GM12878 (cell line): Measurements from ENCODE around the gene TUB. TPM values are rescaled to one million over a fixed set of nuclear protein-coding genes. Genes with fewer than 3 reads are reported as not detected.

Experiments used
- ATAC-seq: fragments of 200-7000 bp; cut with Tn5 transposase; 3 replicates; pipeline ENCODE4 v1.9.1; 2020; ENCODE audit warnings: mild to moderate bottlenecking, moderate library complexity
- BruUV-seq: library from RNA; stranded (reverse); fragments of 400-500 nt; replicated peaks from 2 replicates; lab custom pipeline; 2021; lab: Mats Ljungman, UMichigan
- CTCF ChIA-PET: fragments of 300-600 bp; sonication (Branson Sonifier 250); formaldehyde crosslinking; extraction: SDS; loops from one replicate; lab custom pipeline; 2021; ENCODE audit warnings: inconsistent platforms; lab: Yijun Ruan, JAX
- POLR2A ChIA-PET: fragments of 350-600 bp; formaldehyde crosslinking; extraction: SDS; loops from one replicate; lab custom pipeline; 2021; ENCODE audit warnings: inconsistent platforms; lab: Charles Lee
- RAD21 ChIA-PET: fragments of 300-600 bp; sonication (Branson Sonifier 250); formaldehyde crosslinking; loops from one replicate; lab custom pipeline; 2023; ENCODE audit warnings: antibody characterized with exemption; ENCODE audit not compliant: unreplicated experiment; lab: Charles Lee
- SMC1A ChIA-PET: fragments of 300-600 bp; sonication (Branson Sonifier 250); formaldehyde crosslinking; loops from one replicate; lab custom pipeline; 2023; ENCODE audit not compliant: unreplicated experiment, uncharacterized antibody; lab: Charles Lee
- DNase-seq: peaks from one replicate; pipeline ENCODE4 v3.0.0-alpha.2; 2011; ENCODE audit warnings: low read depth, low spot score
- FAIRE-seq: peaks from 3 replicates; lab custom pipeline; 2011; peaks lifted over from hg19 to GRCh38; lab: Jason Lieb, UNC
- H2AFZ ChIP-seq: 2 replicates; pipeline ENCODE4 v1.6.0; 2011; ENCODE audit warnings: low read depth, low read length, control low read depth; ENCODE audit not compliant: control insufficient read depth
- H3K27ac ChIP-seq: 2 replicates; pipeline ENCODE4 v1.5.1; 2011; ENCODE audit warnings: control low read depth; ENCODE audit not compliant: control insufficient read depth, insufficient read depth
- H3K27me3 ChIP-seq, 2 experiments: replicated peaks in 1 of 2; 2 replicates each; pipeline versions ENCODE4 v1.6.0 to v1.6.1; 2011; ENCODE audit warnings: low read length in 1 of 2; ENCODE audit not compliant: control insufficient read depth in 2 of 2, insufficient read depth in 2 of 2
- H3K36me3 ChIP-seq, 2 experiments: 2 replicates each; pipeline ENCODE4 v1.5.1; 2011; ENCODE audit warnings: low read length in 1 of 2; ENCODE audit not compliant: control insufficient read depth in 2 of 2, insufficient read depth in 2 of 2
- H3K4me1 ChIP-seq: 2 replicates; pipeline ENCODE4 v1.6.1; 2011; ENCODE audit warnings: mild to moderate bottlenecking, low read length, moderate library complexity, mixed read lengths; ENCODE audit not compliant: control insufficient read depth, insufficient read depth
- H3K4me2 ChIP-seq: 2 replicates; pipeline ENCODE4 v1.6.0; 2011; ENCODE audit warnings: control low read depth; ENCODE audit not compliant: control insufficient read depth, insufficient read depth
- H3K4me3 ChIP-seq: fragments of 200-600 bp; sonication (generic); 2 replicates; pipeline ENCODE4 v1.5.1; 2016
- H3K79me2 ChIP-seq: 2 replicates; pipeline ENCODE4 v1.6.0; 2011; ENCODE audit warnings: low read length; ENCODE audit not compliant: control insufficient read depth, insufficient read depth
- H3K9ac ChIP-seq: 2 replicates; pipeline ENCODE4 v1.8.0; 2011; ENCODE audit warnings: low read length, control low read depth, mixed read lengths; ENCODE audit not compliant: control insufficient read depth, insufficient read depth
- H3K9me3 ChIP-seq: replicated peaks from 3 replicates; pipeline ENCODE4 v1.5.1; 2011; ENCODE audit warnings: mild to moderate bottlenecking, low read length; ENCODE audit not compliant: control insufficient read depth, insufficient read depth
- H4K20me1 ChIP-seq: 2 replicates; pipeline ENCODE4 v1.6.0; 2011; ENCODE audit not compliant: control insufficient read depth, insufficient read depth
- CEBPB ChIP-seq, 2 experiments: fragments of 150-350 bp in 1 of 2; IDR thresholded peaks; 2 replicates each; pipeline ENCODE4 v1.6.1; 2012 to 2014; ENCODE audit warnings: low read depth in 2 of 2, low read length in 2 of 2, borderline replicate concordance in 1 of 2, inconsistent platforms in 1 of 2
- RELA ChIP-seq: fragments of 450-650 bp; IDR thresholded peaks from 2 replicates; pipeline ENCODE4 v1.8.0; 2014; ENCODE audit warnings: borderline replicate concordance; ENCODE audit not compliant: partially characterized antibody
- SUZ12 ChIP-seq: fragments of 200-600 bp; sonication (generic); IDR thresholded peaks from one replicate; pipeline ENCODE4 v1.6.1; 2018; ENCODE audit warnings: antibody characterized with exemption, mild to moderate bottlenecking; ENCODE audit not compliant: unreplicated experiment
- TCF3 ChIP-seq: IDR thresholded peaks from 2 replicates; pipeline ENCODE4 v1.6.1; 2012; ENCODE audit warnings: low read depth, mild to moderate bottlenecking, low read length, borderline replicate concordance; ENCODE audit not compliant: insufficient read depth
- WGBS: methylation state at CpG from one replicate; pipeline ENCODE4 v1.1.6; 2016; ENCODE audit warnings: low lambda C conversion rate; ENCODE audit not compliant: insufficient replicate concordance, insufficient coverage; ENCODE audit errors: missing lambda C conversion rate; 5-methylcytosine and 5-hydroxymethylcytosine counted together
- in situ Hi-C: fragments of 300-500 bp; cut with MboI; formaldehyde crosslinking; loops from 9 replicates; pipeline ENCODE4 v1.14.3; 2018; ENCODE audit warnings: mixed read lengths
- intact Hi-C: fragments of 100-400 bp; cut with micrococcal nuclease; formaldehyde crosslinking; loops from one replicate; pipeline ENCODE4 v1.14.2; 2022; ENCODE audit not compliant: unreplicated experiment
- polyA plus RNA-seq, 11 experiments: library from polyadenylated mRNA; depleted of rRNA in 4 of 11; unstranded in 6 of 11; stranded (reverse) in 5 of 11; fragments of >200 nt; fragmentation: Nextera tagmentation in 4 of 11; fragmentation: Illumina TruSeq in 1 of 11; extraction: Ambion mirVana in 4 of 11; extraction: Trizol in 1 of 11; gene quantifications; 1 replicate in 1 of 11; 2 replicates in 10 of 11; pipeline versions ENCODE4 v1.2.1 to v1.2.3, GENCODE V29; 2011 to 2016; ENCODE audit warnings: inconsistent platforms in 2 of 11, missing spikeins in 2 of 11, low read depth in 1 of 11
- total RNA-seq, 4 experiments: library from RNA; depleted of rRNA in 3 of 4; stranded (reverse); fragments of >200 nt in 3 of 4; fragmentation: Illumina TruSeq in 1 of 4; extraction: Trizol in 1 of 4; gene quantifications; 2 replicates each; pipeline versions ENCODE4 v1.2.1 to v1.2.3, GENCODE V29; 2013 to 2021
- TF ChIP-seq, protein P1 (sequence below): fragments of 450-650 bp; IDR thresholded peaks from 2 replicates; pipeline ENCODE4 v1.6.1; 2017; ENCODE audit warnings: antibody characterized with exemption, mild to moderate bottlenecking, moderate library complexity

Gene TUB
- total and polyA plus RNA-seq, 10 of the 15 experiments (the other 5 are each of a cell fraction or from before 2014, with no cell fraction given) = 0.01 to 0.06 (median 0.03) TPM; not detected in 6

DNA sequence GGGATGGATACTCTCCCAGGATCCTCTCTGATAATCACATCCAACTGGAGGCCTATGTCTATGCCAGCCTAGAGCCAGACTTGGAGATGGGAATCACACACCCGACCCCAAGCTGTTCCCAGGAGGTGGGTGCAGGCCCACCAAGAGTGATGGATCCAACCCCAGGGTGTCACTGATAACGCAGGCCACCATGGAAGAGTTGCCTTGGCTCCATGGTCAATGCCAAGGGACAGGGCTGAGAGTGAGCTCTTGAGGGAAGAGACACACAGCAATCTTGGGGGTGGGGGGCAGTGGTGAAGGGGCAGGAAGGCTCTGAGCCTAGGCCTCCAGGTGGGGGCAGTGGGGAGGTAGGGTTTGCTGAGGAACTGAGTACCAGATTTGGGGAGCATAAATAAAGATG lies 16.9 kb downstream of the TUB start:
- DNase-seq (no peak), FAIRE-seq (no peak), ATAC-seq (no peak)
- H3K4me3 ChIP-seq = no peak overlapping the region
- H3K4me1 ChIP-seq = no peaks in the 10 kb centered on the region
- peaks cover 0 to 2% of the 10 kb centered on the region in 2 experiments; a peak in 1 of 4 replicates for H3K36me3 ChIP-seq
- H3K79me2 ChIP-seq = no peaks in the 10 kb centered on the region
- intact Hi-C loops = loop anchor here (10.0 kb wide), 1 partner anchor 203 kb away; no protein-coding TSS in a partner anchor
- H3K27ac ChIP-seq = no peak overlapping the region
- H2AFZ ChIP-seq = no peak overlapping the region
- in situ Hi-C loops = loop anchor here (5.0 kb wide), 1 partner anchor 91 kb away; no protein-coding TSS in a partner anchor
- H3K9me3 ChIP-seq = no peaks in the 10 kb centered on the region
- POLR2A ChIA-PET = no interaction called here
- TF ChIP-seq, protein P1, sequence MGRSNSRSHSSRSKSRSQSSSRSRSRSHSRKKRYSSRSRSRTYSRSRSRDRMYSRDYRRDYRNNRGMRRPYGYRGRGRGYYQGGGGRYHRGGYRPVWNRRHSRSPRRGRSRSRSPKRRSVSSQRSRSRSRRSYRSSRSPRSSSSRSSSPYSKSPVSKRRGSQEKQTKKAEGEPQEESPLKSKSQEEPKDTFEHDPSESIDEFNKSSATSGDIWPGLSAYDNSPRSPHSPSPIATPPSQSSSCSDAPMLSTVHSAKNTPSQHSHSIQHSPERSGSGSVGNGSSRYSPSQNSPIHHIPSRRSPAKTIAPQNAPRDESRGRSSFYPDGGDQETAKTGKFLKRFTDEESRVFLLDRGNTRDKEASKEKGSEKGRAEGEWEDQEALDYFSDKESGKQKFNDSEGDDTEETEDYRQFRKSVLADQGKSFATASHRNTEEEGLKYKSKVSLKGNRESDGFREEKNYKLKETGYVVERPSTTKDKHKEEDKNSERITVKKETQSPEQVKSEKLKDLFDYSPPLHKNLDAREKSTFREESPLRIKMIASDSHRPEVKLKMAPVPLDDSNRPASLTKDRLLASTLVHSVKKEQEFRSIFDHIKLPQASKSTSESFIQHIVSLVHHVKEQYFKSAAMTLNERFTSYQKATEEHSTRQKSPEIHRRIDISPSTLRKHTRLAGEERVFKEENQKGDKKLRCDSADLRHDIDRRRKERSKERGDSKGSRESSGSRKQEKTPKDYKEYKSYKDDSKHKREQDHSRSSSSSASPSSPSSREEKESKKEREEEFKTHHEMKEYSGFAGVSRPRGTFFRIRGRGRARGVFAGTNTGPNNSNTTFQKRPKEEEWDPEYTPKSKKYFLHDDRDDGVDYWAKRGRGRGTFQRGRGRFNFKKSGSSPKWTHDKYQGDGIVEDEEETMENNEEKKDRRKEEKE = no peak
- no peak for TF ChIP-seq CEBPB (IDR thresholded peaks at IDR 0.05; ENCODE audit: borderline replicate concordance in 1 of 2, low read depth in 2 of 2, low read length in 2 of 2)
- no peak for TF ChIP-seq TCF3
- TF ChIP-seq RELA = no peak
- TF ChIP-seq SUZ12 = no peak
- SMC1A ChIA-PET = interaction anchor here (1.1 to 2.6 kb wide), 4 partner anchors 65 to 243 kb away, joined by 3 to 30 read pairs (median 4); no protein-coding TSS in a partner anchor
- no peaks in the 10 kb centered on the region for H3K27me3 ChIP-seq
- no peaks in the 10 kb centered on the region for H4K20me1 ChIP-seq
- RAD21 ChIA-PET = interaction anchor here (0.7 to 3.7 kb wide), 5 partner anchors 31 to 166 kb away, joined by 3 to 56 read pairs (median 3); partner anchors contain the start of gene LMO1
- no TSS peak for BruUV-seq
- WGBS = 0% methylated on average over 2 of the region's 2 CpGs
- CTCF ChIA-PET = interaction anchor here (0.6 to 3.7 kb wide), 7 partner anchors 9 to 92 kb away, joined by 3 to 94 read pairs (median 16); no protein-coding TSS in a partner anchor
- no peak overlapping the region for H3K4me2 ChIP-seq
- no peak overlapping the region for H3K9ac ChIP-seq
